HFF-Myc (cell line): ENCODE measurements around the gene VAMP8.

Experiments
- DNase-seq: peaks from one replicate; pipeline ENCODE4 v3.0.0-alpha.2; 2011; ENCODE audit warnings: low read depth; ENCODE audit errors: extremely low read depth
- H3K4me3 ChIP-seq: replicated peaks from 2 replicates; pipeline ENCODE4 v1.5.1; 2011; ENCODE audit warnings: low read depth, mild to moderate bottlenecking, control low read depth, low read length
- CTCF ChIP-seq: IDR thresholded peaks from 2 replicates; pipeline ENCODE4 v1.5.1; 2012; ENCODE audit warnings: mild to moderate bottlenecking, low read depth, low read length, control low read depth; ENCODE audit errors: missing control alignments

VAMP8 gene

GRCh38 chr2:85564144-85564563 lies 13.2 kb upstream of the VAMP8 start:
- DNase-seq: no peak
- no peak overlapping the region for H3K4me3 ChIP-seq
- TF ChIP-seq CTCF: no peak

GRCh38 chr2:85566265-85566664 lies 11.1 kb upstream of the VAMP8 start:
- H3K4me3 ChIP-seq: no peak overlapping the region
- TF ChIP-seq CTCF: no peak
- no peak for DNase-seq

- no peak for TF ChIP-seq CTCF
- H3K4me3 ChIP-seq: no peak overlapping the region
- no peak for DNase-seq
Measured at GRCh38 chr2:85575739-85576138, 1.6 kb upstream of the VAMP8 start.

- no peak overlapping the region for H3K4me3 ChIP-seq
- no peak for TF ChIP-seq CTCF
- DNase-seq: no peak
Measured at GRCh38 chr2:85577063-85577385, 362 bp upstream of the VAMP8 start.

GRCh38 chr2:85578243-85579180 lies 1.1 kb downstream of the VAMP8 start:
- no peak for TF ChIP-seq CTCF
- H3K4me3 ChIP-seq: no peak overlapping the region
- no peak for DNase-seq

GRCh38 chr2:85579266-85579935 lies 2.0 kb downstream of the VAMP8 start:
- no peak for DNase-seq
- no peak for TF ChIP-seq CTCF
- no peak overlapping the region for H3K4me3 ChIP-seq
